Measurements from ENCODE around the gene F8A1.
"Not testable (repeated sequence)": the region's sequence is repeated elsewhere in the genome, so short reads cannot be mapped to it uniquely, and the experiment has no call there.

The F8A1 gene

DNA sequence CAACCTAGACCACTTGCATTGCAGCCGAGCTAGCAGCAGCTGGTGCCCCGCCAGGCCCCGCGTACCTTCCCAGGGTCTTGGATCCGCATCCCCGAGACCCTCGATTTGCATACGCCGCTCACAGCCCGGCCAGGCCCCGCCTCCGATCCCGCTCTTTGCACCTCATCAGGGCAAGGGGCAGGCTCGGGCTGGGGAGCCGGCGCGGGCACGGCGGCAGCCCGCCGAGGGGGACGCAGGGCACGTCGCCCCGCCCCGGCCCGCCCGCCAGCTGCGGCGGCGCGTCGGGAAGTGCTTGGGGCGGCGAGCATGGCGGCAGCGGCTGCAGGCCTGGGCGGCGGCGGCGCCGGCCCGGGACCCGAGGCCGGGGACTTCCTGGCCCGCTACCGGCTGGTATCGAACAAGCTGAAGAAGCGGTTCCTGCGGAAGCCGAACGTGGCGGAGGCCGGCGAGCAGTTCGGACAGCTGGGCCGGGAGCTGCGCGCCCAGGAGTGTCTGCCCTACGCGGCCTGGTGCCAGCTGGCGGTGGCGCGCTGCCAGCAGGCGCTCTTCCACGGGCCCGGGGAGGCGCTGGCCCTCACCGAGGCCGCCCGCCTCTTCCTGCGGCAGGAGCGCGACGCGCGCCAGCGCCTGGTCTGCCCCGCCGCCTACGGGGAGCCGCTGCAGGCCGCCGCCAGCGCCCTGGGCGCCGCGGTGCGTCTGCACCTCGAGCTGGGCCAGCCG lies at the start of gene F8A1:
Gene F8A1 (plus strand): TSS at position 287 of the 720 bp plus-strand sequence. CDS start 20 bp downstream, at position 307.
- DNase-seq, result not testable (repeated sequence)

DNA sequence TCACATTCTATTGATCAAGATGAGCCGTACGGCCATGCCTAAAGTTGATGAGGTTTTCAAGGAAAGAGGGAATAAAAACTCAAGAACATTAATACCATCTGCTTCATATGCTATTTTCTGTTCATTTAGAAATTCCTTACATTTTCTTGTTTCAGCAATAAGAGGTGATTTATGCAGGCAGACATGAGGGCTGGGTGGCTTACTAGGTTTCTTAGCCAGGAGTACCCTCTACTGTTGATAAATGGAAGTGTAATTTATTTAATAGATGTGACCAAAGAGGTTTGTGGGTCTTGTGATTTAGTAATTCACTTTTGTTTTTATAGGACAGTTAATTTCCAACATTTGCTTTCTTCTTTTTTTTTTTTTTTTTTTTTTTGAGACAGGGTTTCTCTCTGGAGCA lies 45.3 kb upstream of the F8A1 start:
- peak; percentile 33 for DNase-seq

DNA sequence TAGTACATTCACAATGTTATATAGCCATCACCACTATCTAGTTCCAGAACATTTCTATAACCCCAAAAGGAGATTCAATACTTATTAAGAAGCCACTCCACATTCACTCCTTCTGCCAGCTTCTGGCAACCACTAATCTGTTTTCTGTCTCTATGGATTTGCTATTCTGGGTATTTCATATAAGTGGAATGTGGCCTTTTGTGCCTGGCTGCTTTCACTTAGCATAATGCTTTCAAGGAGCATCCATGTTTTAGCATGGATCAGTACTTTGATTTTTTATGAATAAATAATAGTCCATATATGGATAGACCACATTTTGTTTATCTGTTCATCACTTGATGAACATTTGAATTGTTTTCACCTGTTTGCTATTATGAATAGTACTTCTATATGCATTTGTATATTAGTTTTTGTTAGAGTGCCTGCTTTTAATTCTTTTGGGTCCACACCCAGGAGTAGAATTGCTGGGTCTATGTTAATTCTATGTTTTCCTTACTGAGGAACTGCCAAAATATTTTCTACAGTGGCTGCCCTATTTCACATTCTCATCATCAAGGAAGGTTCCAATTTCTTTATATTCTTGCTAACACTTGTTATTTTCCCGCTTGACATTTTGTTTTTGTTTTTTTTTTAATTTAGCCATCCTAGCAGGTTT lies 35.1 kb upstream of the F8A1 start:
- DNase-seq, result no peak

DNA sequence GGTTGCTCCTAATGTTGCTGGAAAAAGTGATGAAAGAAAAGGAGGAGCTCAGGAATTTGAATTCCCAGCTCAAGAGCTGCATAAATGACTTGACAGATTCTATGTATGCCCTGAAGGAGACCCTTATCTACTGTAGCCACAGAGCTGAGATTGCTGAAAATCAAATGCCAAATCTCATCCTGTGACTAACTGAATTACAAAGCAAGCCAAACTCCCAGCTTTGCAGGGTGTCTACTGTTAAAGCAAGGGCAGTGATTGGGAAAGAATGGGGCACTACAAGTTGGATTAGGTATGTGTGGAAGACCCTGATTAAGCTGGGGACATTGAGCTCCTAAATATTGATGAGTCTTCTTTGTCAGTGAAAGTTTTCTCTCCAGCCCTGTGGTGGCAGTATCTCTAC lies 30.9 kb upstream of the F8A1 start:
- no peak for DNase-seq

DNA sequence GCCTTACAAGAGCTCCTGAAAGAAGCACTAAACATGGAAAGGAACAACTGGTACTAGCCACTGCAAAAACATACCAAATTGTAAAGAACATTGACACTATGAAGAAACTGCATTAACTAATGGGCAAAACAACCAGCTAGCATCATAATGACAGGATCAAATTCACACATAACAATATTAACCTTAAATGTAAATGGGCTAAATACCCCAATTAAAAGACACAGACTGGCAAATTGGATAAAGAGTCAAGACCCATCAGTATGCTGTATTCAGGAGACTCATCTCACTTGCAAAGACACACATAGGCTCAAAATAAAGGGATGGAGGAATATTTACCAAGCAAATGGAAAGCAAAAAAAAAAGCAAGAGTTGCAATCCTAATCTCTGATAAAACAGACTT lies 17.6 kb upstream of the F8A1 start:
- not testable (repeated sequence) for DNase-seq

DNA sequence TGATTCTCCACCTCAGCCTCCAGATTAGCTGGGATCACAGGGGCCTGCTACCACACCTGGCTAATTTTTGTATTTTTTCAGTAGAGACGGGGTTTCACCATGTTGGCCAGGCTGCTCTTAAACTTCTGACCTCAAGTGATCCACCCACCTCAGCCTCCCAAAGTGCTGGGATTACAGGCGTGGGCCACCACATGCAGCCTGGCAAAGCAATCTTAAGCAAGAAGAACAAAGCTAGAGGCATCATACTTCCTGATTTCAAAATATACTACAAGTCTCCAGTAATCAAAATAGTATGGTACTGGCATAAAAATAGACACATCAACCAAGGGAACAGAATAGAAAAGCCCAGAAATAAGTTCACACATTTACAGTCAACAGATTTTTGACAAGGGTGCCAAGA lies 12.8 kb upstream of the F8A1 start:
- no peak for DNase-seq

DNA sequence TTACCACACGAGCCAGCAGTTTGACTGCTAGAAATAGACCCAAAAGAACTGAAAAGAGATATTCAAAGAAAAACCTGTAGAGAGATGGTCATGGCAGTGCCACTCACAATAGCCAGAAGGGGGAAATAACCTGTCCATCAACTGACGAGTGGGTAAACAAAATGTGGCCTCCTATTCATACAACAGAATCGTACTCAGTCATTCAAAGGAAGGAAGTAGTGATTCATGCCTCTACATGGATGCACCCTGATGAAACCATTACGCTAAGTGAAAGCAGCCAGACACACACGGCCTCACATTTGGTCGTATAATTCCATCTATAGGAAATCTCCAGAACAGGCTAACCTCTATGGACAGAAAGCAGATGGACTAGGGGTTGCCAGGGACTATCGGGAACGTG lies 2.1 kb upstream of the F8A1 start:
- not testable (repeated sequence) for DNase-seq

DNA sequence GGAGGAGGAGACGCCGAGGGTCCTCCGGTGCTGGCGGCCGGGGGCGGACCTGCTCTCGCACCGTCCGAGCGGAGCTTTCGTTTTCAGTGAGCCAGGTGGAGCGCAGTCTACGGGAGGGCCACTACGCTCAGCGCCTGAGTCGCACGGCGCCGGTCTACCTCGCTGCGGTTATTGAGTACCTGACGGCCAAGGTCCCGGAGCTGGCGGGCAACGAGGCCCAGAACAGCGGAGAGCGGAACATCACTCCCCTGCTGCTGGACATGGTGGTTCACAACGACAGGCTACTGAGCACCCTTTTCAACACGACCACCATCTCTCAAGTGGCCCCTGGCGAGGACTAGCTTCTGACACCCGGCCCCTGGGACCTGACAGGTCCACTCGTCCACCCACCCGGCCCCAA lies 1.1 kb upstream of the F8A1 start:
- not testable (repeated sequence) for DNase-seq

DNA sequence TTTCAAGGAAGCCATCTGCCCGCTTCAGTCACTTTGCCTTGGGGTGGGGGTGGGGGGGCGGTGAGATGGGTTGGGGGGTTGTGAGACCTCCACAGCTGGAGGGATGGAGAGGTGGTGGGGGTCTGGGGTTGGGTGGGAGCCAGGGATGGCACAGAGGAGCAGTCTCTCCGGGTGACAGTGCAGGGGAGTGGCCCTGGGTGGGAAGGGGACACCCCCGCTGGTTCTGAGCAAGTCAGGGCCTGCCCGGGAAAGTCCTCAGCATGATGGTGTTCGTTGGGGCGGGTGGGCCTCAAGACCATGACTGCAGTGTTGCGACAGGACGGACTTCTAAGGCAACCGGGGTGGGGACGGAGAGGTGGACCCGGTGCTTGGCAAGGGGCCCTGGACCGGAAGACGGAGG lies 606 bp upstream of the F8A1 start:
- DNase-seq, result not testable (repeated sequence)

DNA sequence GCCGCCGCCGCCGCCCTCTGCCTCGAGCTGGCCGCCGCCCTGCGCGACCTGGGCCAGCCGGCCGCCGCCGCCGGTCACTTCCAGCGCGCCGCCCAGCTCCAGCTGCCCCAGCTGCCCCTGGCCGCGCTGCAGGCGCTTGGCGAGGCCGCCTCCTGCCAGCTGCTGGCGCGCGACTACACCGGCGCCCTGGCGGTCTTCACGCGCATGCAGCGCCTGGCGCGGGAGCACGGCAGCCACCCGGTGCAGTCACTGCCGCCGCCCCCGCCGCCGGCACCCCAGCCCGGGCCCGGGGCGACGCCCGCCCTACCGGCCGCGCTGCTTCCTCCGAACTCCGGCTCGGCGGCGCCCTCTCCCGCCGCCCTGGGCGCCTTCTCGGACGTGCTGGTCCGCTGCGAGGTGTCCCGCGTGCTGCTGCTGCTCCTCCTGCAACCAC lies 650 bp downstream of the F8A1 start:
- DNase-seq, result not testable (repeated sequence)

DNA sequence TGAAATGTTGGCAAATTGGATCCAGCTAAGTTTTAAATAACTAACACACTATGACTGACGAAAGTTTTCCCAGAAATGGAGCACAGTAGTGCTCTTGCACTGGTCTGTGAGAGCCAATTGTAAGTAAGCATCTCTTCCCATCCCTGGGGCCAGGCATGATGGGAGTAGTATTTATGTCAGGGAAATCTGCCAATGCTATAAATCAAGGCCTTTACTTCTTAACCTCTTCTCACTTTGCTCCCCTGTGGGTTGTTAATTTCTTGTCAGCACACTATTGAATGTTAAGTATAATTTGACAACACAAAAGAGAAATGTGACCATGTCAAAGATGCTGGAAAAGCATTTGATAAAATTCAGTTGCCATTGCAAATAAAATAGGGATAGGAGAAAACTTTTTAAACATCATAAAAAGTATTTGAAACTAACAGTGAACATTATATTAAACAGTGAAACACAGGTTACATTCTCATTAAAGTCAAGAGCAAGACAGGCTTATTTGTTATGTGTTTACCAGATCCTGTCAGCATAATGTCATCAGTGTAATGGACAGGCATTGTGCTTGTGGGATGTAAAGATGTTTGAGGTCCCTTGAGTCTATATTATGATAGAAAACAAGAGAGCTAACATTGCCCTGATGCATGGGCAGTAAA lies 5.0 kb downstream of the F8A1 start:
- DNase-seq, result peak; percentile 68

DNA sequence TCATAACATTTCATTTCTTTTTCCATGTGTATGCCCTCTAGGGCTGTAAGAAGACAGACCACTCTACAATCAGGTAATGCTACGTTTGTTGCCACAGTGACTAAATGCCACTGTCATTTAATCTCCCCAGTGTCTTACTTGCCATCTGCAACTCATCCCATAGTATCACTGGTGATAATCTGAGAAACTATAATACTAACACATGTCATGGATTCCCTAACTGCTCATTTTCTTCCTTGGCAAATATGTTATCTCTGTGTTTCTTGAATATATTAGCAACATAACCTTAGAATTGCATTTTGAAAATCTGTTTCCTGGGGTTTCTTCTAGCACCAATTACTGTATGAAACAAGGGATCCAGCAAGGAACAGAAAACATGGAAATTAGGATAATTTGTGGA lies 6.1 kb downstream of the F8A1 start:
- DNase-seq, result no peak

DNA sequence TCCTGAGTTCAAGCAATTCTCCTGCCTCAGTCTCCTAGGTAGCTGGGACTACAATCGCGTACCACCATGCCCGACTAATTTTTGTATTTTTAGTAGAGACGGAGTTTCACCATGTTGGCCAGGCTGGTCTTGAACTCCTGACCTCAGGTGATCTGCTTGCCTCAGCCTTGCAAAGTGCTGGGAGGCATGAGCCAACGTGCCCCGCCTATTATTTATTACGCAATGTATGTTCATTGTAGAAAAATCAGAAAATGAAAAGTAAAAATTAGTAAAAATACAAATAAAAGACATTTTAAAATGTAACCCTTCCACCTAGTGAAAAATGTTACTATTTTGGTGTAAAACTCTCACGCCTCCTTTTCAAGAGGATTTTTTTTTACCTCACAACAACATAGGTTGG lies 14.2 kb downstream of the F8A1 start:
- no peak for DNase-seq

DNA sequence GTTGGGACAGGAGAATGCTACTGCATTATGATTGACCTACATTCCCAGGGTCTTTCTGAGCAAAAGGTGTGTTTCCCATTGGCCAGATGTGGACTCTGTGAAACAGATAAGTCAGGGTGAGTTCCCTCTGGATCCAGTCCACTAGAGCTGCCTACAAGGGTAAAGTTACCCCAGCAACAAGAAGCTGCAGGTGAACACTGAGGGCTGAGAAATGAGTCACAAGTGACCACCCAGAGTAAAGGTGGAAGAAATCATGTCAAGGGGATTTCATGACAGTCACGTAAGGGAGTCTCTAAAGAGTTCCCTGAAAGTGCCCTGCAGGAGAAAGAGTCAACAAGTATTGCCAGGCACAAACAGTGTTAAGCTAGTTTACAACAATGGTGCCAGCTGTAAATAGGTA lies 16.3 kb downstream of the F8A1 start:
- DNase-seq, result no peak

DNA sequence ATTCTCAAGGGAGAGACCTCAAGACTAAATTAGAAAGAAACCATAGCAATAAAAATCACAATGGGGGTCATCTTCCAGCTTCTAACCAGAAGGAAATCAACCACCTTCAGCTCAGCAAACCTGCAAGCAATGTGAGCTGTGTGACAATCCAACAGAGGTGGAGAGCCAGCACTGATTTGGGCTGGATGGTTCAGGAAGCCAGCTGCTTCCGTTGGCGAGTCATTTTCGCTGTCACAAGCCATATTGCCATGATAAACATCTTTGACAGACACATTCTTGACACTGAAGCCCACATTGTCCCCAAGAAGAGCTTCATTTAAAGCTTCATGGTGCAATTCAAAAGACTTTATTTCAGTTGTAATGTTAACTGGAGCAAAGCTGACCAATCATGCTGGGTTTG lies 22.7 kb downstream of the F8A1 start:
- no peak for DNase-seq

DNA sequence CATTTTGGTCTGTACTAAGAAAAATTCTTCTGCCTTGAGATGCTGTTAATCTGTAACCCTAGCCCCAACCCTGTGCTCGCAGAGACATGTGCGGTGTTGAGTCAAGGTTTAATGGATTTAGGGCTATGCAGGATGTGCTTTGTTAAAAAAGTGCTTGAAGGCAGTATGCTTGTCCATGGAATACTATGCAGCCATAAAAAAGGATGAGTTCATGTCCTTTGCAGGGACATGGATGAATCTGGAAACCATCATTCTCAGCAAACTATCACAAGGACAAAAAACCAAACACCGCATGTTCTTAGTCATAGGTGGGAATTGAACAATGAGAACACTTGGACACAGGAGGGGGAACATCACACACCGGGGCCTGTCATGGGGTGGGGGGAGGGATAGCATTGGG lies 23.9 kb downstream of the F8A1 start:
- not testable (repeated sequence) for DNase-seq

DNA sequence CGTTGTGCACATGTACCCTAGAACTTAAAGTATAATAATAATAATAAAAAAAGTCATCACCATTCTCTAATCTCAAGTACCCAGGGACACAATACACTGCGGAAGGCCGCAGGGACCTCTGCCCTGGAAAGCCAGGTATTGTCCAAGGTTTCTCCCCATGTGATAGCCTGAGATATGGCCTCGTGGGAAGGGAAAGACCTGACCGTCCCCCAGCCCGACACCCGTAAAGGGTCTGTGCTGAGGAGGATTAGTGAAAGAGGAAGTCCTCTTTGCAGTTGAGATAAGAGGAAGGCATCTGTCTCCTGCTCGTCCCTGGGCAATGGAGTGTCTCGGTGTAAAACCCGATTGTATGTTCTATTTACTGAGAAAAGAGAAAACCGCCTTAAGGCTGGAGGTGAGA lies 24.4 kb downstream of the F8A1 start:
- not testable (repeated sequence) for DNase-seq

DNA sequence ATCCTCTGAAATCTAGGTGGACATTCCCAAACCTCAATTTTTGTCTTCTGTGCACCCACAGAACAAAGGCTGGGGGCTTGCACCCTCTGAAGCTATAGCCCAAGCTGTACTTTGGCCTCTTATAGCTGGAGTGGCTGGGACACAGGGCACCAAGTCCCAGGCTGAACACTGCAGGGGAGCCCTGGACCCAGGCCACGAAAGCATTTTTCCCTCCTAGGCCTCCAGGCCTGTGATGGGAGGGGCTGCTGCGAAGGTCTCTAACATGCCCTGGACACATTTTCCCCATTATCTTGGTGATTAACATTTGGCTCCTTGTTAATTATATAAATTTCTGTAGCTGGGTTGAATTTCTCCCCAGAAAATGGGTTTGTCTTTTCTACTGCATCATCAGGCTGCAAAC lies 27.9 kb downstream of the F8A1 start:
- DNase-seq, result no peak

DNA sequence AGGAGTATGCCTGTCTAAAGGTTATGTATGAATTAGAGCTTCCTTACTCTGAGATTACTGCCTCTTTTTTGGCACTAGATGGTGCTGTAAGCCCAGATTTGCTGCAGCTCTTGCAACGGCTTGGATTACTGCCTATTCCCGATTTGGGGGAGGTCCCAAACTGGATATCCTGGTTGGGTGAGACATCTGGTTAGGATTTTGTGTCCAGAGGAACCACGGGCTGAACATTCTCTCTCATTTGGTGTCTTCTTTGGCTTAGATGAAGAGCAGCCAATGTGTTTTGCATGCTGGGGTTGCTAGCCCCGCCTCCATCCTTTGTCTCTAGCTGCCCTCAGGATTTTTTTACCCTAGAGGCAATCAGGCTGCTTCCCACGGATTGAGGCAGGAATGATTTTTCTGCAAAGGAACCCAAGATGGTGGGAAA lies 31.9 kb downstream of the F8A1 start:
- DNase-seq, result peak; percentile 65

DNA sequence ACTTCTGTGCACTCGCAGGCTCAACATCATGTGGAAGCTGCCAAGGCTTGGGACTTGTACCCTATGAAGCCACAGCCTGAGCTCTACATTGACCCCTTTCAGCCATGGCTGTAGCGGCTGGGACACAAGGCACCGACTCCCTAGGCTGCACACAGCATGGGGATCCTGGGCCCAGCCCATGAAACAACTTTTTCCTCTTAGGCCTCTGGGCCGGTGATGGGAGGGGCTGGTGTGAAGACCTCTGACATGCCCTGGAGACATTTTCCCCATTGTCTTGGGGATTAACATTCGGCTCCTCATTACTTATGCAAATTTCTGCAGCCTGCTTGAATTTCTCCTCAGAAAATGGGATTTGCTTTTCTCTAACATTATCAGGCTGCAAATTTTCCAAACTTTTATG lies 38.6 kb downstream of the F8A1 start:
- DNase-seq, result not testable (repeated sequence)

All from NCI-H1436 (cell line).